Hematopoietic multipotent progenitor cell treated with erythropoietin and hydrocortisone succinate and interleukin-3 and kit ligand, for 6 days (in vitro differentiated cells): Measurements from ENCODE around the gene COA8.

Experiments used
- DNase-seq: peaks from one replicate; pipeline ENCODE4 v3.0.0-alpha.2; 2015

The COA8 gene

GRCh38 chr14:103550451-103551337 lies 12.1 kb upstream of the COA8 start:
- DNase-seq: no peak

DNA sequence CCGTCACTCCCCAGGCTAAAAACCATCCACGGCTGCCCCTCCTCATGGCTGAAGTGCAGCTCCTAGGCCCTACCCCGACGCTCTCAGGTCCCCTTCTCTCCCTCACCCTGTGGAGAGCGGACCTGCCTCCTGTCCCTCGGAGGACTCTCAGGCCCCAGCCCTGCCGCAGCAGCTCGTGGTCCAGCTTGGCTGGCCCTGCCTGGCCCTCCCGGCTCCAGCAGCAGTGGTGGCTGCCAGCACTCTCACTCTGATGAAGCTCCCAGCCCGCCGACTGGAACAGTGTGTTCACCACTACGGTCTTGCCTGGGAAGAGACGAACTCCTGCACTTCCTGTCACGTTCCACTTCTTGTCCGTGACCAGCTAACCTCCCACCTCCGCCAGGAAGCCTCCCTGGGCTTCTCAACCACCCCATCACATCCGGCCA lies 11.4 kb upstream of the COA8 start:
- no peak for DNase-seq

DNA sequence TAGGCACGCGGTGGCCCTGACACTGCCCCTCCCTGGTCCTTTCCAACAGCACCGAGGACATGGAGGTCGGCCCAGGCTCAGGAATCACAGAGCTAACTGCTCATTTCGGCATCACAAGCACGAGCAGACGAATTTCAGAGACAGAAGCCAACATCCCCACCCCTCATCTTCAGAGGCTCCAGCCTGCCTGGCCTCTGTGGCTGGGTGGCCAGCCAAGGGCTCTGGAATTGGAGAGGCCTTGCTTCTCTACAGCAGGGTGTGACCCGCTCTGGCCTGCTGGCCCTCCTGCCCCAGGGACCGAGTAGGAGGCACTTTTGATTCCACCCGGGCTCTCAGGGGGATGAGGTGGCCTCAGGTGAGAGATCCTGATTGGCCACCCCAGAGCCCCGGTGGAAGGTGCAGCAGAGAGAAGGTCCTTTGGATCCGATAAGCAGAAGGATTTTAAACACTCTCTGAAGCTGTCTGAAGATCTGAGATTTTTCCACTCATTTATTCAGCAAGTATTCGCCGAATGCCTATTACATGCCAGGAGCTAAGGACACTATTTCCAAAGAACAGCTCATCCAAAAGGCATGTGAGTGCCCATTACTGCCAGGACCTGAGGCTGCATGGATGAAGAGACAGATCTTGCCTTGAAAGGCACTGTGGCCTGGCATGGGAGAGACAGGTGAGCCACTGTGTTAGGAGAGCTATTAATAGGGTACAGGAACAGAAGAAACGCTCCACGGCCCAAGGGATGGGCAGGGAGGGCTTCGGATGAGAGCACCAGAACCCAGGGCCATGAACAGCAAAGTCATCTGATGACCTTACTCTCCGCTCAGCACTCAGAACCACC lies 10.5 kb upstream of the COA8 start:
- DNase-seq: no peak

GRCh38 chr14:103552846-103553210 lies 9.9 kb upstream of the COA8 start:
- no peak for DNase-seq

DNA sequence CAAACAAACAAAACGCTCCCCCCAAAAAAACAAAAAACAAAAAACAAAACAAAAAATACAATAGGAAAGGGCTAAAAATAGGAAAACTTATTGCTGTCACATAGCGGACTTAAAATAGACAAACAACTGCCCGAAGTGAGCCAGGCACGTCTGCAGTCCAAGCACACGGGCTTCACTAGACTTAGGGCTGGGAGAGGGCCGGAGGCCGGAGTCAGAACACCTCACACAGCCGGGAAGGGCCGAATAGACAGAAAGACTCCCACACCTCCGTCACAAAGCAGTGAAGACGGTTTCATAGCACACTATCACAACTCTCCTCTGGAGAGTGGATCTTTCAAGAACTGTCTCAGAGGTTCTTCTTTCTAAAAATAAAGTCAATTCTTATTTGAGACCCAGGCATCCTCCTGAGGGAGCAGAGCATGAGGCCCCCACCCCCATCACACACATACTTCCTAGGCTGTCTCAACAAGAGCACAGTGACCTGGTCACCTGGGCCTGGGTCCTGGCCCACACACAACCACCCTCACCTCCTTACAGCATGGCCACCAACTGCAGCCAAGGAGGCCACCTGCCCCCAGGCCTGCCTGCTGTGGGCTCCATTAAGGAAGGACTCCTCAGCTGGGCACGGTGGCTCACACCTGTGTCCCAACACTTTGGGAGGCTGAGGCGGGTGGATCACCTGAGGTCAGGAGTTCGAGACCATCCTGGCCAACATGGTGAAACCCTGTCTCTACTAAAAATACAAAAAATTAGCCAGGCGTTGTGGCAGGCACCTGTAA lies 7.0 kb upstream of the COA8 start:
- DNase-seq: no peak

DNA sequence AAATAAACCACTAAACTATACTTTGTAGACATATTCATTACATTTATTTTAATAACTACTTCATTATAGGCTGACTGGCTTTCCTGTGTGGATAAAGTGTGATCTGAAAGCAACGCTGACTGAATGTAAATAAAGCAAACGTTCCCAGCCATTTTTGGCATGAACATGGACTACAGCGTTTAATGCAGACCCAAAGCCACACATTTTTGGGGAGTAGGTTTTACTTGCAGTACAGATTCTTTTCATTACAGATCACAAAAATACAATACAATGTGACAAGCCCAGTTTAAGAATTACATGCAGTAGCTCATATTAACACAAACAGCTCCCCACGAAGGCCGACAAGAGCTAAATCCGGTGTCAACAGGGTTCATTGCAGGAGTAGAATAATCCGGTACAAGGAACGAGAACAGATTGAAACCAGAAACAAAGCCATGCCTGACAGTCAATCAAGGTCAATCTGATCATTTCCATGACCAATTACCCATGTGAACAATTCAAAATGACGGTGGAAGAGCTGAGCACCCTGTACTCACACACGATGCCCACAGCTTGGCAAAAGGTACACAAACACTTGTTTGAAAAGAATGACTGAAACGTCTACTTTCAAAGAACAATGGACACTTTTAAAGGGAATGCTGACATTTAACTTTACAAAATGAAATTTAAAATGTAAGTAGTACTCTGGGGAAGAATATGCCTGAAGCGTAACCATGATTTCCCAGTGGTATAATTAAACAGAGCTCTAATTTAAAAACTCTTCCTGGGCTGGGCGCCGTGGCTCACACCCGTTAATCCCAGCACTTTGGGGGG lies 5.6 kb upstream of the COA8 start:
- DNase-seq: no peak

GRCh38 chr14:103558071-103558882 lies 4.5 kb upstream of the COA8 start:
- DNase-seq: no peak

DNA sequence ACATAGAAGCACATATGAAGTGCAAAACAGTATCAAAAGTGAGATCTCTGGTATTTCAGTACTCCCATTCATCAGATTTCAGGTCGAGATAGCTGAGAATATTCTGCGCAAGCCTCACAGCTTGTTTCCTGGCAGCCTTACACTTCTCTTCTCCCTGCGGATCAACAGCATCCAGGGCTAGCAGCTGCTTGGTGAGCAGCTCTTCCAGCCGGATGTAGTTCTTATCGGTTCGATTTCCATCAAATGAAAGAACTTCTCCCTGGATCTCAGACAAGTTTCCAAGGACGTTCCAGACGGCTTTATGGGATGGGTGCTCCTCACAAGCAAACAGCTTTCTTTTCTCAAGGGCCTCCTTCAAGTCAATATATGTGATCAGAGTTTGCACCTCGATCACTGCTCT lies 3.0 kb upstream of the COA8 start:
- no peak for DNase-seq

DNA sequence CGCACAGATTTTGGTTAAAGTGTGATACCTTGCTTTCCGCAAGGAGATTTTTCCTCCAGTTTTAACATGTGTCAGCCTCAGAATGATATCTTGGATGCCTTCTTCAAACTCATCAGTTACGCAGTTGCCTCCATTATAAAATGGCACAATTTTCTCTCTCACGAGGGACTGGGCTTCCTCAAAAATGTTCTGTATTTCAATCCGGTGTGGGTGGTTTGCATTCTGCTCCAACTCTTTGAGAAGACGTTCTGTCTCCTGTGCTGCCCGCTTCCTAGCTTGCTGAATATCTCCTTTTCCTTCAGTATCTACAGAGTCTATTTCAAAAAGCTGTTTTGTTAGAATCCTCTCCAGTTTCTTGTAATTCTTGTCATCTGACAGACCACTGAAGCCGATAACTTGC lies 2.1 kb upstream of the COA8 start:
- no peak for DNase-seq

DNA sequence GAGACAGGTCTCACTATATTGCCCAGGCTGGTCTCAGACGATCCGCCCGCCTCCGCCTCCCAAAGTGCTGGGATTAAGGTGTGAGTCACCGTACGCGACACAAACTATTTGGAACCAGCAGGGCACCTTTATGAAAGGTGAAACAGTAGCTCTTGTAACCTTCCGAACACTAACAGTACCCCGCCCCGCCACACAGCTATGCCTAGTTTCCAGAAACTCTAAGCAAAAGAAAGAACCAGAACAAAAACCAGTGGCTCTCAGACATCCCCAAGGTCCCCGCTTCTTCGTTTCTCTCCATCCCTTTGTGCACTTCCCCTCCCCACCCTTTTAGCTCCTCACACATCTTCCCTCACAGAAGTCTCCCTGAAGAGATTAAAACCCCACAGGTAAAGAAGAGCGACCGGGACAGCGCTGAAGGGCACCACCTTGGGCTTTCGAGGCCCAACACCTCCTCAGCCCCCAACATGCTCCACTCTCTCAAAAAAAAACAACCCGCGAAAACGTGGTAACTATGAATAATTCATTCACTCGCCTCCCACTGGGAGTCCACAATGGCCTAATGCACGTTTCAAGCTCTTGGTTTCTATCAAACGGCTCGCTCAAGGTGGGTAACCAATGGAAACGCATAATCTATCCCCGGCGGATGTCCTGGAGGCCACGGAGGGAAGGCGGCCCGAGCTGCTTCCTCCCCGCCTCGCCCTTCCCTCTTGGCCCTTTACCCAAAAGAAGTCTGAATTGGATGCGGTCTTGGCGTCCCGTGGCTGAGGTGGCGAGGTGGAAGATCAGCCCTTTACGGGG lies 1.2 kb upstream of the COA8 start:
- DNase-seq: peak; percentile 83

- DNase-seq: no peak
These were observed 656 bp upstream of the COA8 start for GRCh38 chr14:103562179-103562428.

GRCh38 chr14:103563226-103563620 lies 463 bp downstream of the COA8 start:
- no peak for DNase-seq

DNA sequence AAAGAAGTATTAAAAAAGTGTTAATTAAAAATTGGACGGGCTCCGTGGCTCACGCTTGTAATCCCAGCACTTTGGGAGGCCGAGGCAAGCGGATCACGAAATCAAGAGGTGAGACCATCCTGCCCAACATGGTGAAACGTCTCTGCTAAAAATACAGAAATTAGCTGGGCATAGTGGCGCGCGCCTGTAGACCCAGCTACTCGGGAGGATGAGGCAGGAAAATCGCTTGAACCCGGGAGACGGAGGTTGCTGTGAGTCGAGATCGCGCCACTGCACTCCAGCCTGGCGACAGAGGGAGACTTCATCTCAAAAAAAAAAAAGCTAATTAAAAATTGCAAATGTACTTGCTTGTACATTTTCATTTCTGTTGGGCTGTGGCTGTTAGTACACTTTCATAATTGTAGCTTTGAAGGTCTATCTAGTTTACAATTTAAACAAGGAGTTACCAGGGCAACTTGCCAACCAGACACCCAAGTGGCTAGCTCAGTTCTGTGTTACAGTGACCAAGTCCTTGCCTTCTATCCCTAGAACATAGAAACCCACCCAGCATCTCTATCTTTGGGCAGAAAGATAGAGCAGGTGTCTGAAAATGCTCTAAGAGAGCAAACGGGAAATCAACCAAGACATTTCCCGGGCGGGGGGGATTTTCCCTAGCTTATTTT lies 1.2 kb downstream of the COA8 start:
- peak; percentile 70 for DNase-seq

GRCh38 chr14:103568952-103569351 lies 6.2 kb downstream of the COA8 start:
- no peak for DNase-seq

DNA sequence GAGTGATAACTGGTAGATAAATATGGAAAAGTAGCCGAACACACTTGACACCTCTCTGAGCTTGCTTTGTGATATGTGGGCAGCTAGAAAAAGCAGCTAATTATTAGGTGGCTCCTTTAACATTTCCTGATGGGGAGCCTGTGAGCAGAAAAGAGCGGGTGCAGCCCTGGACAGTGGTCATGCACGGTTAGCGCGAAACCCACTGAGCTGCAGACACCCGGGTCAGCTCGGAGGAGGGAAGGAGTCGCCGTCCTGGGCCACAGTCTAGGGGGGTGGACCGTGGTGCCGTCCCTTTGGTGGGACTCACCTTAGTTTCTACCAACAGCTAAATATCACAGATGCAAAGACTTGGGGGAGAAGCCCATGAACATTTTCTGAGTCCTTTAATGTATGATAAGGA lies 6.6 kb downstream of the COA8 start:
- no peak for DNase-seq

GRCh38 chr14:103574104-103574503 lies 11.3 kb downstream of the COA8 start:
- DNase-seq: no peak

- no peak for DNase-seq
These were observed 12.0 kb downstream of the COA8 start for GRCh38 chr14:103574707-103575285.

GRCh38 chr14:103576371-103577024 lies 13.7 kb downstream of the COA8 start:
- DNase-seq: no peak

GRCh38 chr14:103578401-103579075 lies 15.8 kb downstream of the COA8 start:
- DNase-seq: no peak
